Measurements from ENCODE around the gene ASIC5. TPM values are rescaled to one million over a fixed set of nuclear protein-coding genes. Genes with fewer than 3 reads are reported as not detected.

The ASIC5 gene
- total RNA-seq, 2 experiments from 2014 or later, result not detected

DNA sequence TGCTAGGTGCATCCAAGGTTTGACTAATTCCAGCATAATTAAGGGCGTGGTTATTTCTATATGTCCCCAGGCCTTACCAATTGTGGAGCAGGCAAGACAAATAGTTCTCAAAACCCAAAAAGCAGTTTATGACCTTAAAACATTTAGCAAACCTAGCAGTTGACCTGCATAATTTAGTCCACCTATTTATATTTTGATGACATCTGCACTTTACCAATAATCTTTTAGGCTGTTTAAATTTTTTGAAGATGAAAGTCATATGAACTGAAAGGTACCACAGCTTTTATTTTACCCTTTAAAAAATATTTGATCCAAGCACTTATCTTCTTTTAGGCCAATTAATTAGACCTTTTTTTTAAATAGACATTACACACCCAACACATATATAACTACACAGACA, 9.8 kb upstream of the ASIC5 start:
- Mint-ChIP-seq H3K27me3 (ENCODE audit: low read depth) (no peaks in the 10 kb centered on the region), H3K4me1 (ENCODE audit: low read depth) (no peaks in the 10 kb centered on the region), H3K9me3 (ENCODE audit: insufficient read depth) (no peaks in the 10 kb centered on the region), H3K36me3 (ENCODE audit: low read depth) (no peaks in the 10 kb centered on the region), H3K4me3 (no peak overlapping the region), H3K27ac (no peak overlapping the region)
- CTCF ChIA-PET, result interaction anchor here (0.7 kb wide), 1 partner anchor 48 kb away, joined by 3 read pairs; no protein-coding TSS in a partner anchor
- DNase-seq (no peak), ATAC-seq (no peak)
- POLR2A ChIA-PET, result no interaction called here

DNA sequence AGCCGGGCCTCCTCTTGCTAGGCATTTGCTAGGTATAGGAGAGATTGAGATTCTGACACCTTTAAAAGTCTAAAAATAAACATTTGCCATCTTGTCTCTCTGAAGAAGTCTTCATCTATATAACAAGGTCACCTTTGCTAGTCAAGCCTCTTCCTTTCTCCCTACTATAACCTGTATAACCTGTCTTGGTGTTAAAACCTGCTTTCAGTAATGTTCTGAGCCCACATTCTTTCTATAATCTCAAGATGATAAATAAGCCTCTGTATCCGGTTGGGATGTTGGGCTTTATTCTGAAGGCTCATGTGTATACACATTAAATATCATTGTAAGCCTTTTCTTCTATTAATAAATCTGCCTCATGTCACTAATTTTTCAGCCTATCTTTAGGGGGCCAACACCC, 10.2 kb downstream of the ASIC5 start:
- CTCF ChIA-PET, result no interaction called here
- no peak overlapping the region for H3K4me3 Mint-ChIP-seq

DNA sequence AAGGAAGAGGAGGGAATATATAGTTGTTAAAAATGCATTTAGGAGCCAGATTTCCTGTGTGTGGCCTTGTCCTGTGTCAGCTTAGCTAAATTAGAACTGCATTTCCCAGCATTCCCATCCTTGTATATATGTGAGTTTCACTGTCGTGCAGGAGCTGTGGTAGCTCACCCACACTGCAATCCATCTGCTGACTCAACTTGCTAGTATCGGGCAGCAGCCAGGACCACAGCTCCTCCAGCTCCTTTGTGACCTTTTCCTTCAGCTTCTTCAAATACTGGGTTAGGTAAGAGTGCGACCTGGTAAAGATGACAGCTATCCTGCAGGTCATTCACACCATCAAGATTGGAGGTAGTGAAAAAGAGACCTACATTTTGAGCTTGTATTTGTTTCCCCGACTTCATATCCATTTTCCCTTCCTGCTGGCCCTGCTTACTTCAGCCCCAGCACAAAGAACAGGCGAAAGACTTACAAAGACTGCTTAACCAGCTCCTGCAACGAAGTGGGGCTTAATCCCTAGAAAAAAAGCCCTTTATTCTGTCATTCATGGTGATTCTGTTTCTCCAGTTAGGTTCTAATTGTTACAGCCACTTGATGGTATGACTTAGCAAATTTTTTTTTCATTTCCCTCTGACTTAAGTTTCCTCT, 11.4 kb downstream of the ASIC5 start:
- Mint-ChIP-seq H3K4me3 (no peak overlapping the region), H3K36me3 (ENCODE audit: low read depth) (no peaks in the 10 kb centered on the region)
- POLR2A ChIA-PET, result no interaction called here

More for the DNA sequence above, 10.2 kb downstream of the ASIC5 start:
- Mint-ChIP-seq H3K4me1 (ENCODE audit: low read depth) (no peaks in the 10 kb centered on the region), H3K27me3 (ENCODE audit: low read depth) (peaks cover 7% of the 10 kb centered on the region), H3K9me3 (ENCODE audit: insufficient read depth) (no peaks in the 10 kb centered on the region), H3K36me3 (ENCODE audit: low read depth) (no peaks in the 10 kb centered on the region), H3K27ac (no peak overlapping the region)
- POLR2A ChIA-PET, result no interaction called here
- no peak for ATAC-seq
- no peak for DNase-seq

DNA sequence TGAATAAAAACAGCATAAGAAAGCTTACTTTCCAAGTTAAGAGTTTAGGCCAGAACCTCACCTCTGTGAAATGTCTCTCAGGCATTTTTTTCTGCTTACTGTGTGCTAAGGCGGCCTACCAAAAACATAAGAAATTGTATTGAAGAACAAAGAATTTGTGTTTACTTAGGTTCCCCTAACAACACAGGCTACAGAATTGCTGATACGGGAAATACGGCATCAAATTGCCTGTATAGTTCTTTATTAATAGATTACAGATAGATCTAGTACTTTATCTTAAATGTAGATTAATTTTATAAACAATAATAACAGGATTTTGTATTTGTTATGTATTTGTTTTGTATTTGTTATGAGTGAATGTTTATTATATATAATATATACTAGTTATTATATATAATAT, 12.9 kb downstream of the ASIC5 start:
- no peaks in the 10 kb centered on the region for H3K4me1 Mint-ChIP-seq (ENCODE audit: low read depth)
- ATAC-seq (no peak), DNase-seq (no peak)
- no peak overlapping the region for H3K4me3 Mint-ChIP-seq
- H3K36me3 Mint-ChIP-seq (ENCODE audit: low read depth), result no peaks in the 10 kb centered on the region
- H3K27ac Mint-ChIP-seq, result no peak overlapping the region
- H3K27me3 Mint-ChIP-seq (ENCODE audit: low read depth), result peaks cover 7% of the 10 kb centered on the region
- CTCF ChIA-PET, result no interaction called here
- no peaks in the 10 kb centered on the region for H3K9me3 Mint-ChIP-seq (ENCODE audit: insufficient read depth)
- POLR2A ChIA-PET, result no interaction called here

More for the DNA sequence above, 11.4 kb downstream of the ASIC5 start:
- no peak for ATAC-seq
- Mint-ChIP-seq H3K27ac (no peak overlapping the region), H3K27me3 (ENCODE audit: low read depth) (peaks cover 7% of the 10 kb centered on the region), H3K9me3 (ENCODE audit: insufficient read depth) (no peaks in the 10 kb centered on the region), H3K4me1 (ENCODE audit: low read depth) (no peaks in the 10 kb centered on the region)
- DNase-seq, result no peak
- CTCF ChIA-PET, result no interaction called here

DNA sequence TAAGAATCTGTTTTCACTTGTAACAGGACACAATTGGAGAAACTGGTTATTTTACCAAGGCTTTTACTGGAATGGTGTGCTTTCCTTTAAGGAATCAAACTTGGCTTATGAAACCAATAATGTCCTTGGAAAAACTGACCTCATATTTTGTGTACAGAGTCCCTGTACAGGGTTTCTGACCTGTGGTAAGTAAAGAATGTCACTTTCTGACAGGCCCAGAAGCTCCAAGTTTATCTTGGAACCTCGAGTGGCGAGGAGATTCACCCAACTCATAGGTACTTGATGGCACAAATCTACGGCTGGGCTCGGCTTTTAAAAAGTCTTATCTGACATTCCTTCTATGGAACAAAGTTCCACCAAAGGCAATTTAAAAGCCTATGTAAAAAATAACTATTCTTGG, 17.0 kb downstream of the ASIC5 start:
- ATAC-seq (no peak), DNase-seq (no peak)
- CTCF ChIA-PET, result no interaction called here
- no peaks in the 10 kb centered on the region for H3K4me1 Mint-ChIP-seq (ENCODE audit: low read depth)
- peaks cover 4% of the 10 kb centered on the region for H3K9me3 Mint-ChIP-seq (ENCODE audit: insufficient read depth)
- H3K4me3 Mint-ChIP-seq, result no peak overlapping the region
- H3K36me3 Mint-ChIP-seq (ENCODE audit: low read depth), result no peaks in the 10 kb centered on the region
- H3K27me3 Mint-ChIP-seq (ENCODE audit: low read depth), result no peaks in the 10 kb centered on the region
- POLR2A ChIA-PET, result no interaction called here
- H3K27ac Mint-ChIP-seq, result no peak overlapping the region

DNA sequence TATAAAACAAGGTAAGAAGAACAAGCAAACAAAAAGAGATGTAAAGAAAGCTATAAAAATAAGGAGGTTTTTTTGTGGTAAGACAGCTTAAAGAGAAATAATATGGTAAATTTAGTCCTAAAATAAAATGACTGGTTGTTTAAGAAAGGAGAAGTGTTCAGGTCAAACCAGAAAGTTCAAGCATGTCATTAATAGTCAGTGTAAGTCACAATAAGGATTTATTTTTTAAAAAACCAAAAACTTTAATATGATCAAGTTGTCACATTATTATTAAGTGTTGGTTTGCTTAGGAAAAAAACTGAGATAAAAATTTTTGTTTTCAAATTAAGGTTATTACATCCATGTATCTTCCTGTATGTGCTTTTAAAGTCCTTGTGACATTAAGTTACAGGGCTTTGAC, 19.1 kb downstream of the ASIC5 start:
- Mint-ChIP-seq H3K27ac (no peak overlapping the region), H3K4me1 (ENCODE audit: low read depth) (no peaks in the 10 kb centered on the region), H3K9me3 (ENCODE audit: insufficient read depth) (peaks cover 4% of the 10 kb centered on the region), H3K27me3 (ENCODE audit: low read depth) (no peaks in the 10 kb centered on the region), H3K36me3 (ENCODE audit: low read depth) (no peaks in the 10 kb centered on the region), H3K4me3 (no peak overlapping the region)
- ChIA-PET CTCF (no interaction called here), POLR2A (no interaction called here)
- ATAC-seq (no peak), DNase-seq (no peak)

DNA sequence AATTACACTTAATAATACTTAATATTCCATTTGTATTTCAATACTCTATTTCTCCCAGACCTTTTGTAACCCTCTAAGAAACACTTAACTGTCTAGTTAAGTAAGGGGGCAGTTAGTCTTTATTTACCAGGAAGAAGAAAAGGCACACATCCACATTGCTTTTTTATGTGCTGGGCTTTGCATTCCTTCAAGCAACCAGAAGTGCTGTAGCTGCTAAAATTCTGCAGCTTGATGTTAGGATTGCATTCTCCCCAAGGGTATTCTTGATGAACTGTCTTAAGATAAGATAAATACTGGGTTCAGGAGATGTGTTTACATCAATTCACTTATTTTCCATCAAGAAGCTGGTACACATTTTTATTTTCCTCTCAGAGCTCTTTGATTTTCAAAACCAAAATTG, 24.0 kb downstream of the ASIC5 start:
- no peak overlapping the region for H3K4me3 Mint-ChIP-seq
- peaks cover 1% of the 10 kb centered on the region for H3K9me3 Mint-ChIP-seq (ENCODE audit: insufficient read depth)
- H3K4me1 Mint-ChIP-seq (ENCODE audit: low read depth), result no peaks in the 10 kb centered on the region
- DNase-seq (no peak), ATAC-seq (no peak)
- no peak overlapping the region for H3K27ac Mint-ChIP-seq
- CTCF ChIA-PET, result no interaction called here
- POLR2A ChIA-PET, result no interaction called here
- peaks cover 8% of the 10 kb centered on the region for H3K27me3 Mint-ChIP-seq (ENCODE audit: low read depth)
- H3K36me3 Mint-ChIP-seq (ENCODE audit: low read depth), result no peaks in the 10 kb centered on the region

DNA sequence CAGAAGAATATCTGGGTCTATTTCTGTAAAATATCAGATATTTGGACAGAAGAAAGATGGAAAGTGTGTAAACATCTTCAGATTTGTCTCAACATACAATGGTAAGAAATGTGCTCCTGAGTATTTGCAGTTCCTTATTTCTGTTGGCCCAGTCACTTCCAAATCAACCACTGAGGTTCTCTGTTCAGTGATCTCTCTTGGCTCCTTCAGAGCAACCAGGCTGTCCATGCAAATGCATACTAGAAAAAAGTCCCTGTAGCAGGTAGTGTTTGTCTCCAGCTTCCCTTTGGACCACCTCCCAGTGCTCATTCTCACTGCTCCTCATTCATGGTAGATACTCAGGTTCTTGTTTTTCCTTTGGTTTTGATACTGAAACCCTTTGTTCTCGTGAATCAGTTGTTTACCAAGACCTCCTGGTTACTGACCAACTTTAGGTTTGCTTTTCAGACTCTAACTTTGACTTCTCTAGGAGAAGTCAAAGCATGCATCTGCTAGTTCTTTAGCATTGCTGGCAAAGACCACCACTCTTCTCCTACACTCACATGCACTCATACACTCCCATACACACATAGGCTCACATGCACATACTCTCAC, 28.8 kb downstream of the ASIC5 start:
- DNase-seq, result no peak
- Mint-ChIP-seq H3K9me3 (ENCODE audit: insufficient read depth) (no peaks in the 10 kb centered on the region), H3K27me3 (ENCODE audit: low read depth) (peaks cover 8% of the 10 kb centered on the region), H3K4me3 (no peak overlapping the region), H3K4me1 (ENCODE audit: low read depth) (no peaks in the 10 kb centered on the region), H3K27ac (no peak overlapping the region), H3K36me3 (ENCODE audit: low read depth) (no peaks in the 10 kb centered on the region)
- POLR2A ChIA-PET, result no interaction called here
- no peak for ATAC-seq
- CTCF ChIA-PET, result no interaction called here

DNA sequence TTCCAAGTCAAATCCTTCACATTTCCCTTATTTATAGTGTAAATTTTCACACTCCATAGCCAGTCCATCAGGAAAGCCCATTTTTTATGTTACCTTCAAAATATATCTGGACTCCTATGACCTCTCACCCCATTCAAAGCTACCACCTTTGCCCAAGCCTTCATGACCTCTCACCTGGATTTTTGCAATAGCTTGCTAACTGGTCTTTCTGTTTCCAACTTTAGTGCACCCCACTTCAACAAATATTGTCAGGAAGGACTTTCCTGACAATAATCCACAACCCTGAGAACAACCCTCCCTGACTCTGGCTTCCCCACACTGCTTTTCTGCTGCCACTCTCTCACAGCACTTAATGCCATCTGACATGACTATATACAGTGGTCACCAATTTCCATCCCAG, 33.4 kb downstream of the ASIC5 start:
- DNase-seq, result no peak
- Mint-ChIP-seq H3K27ac (no peak overlapping the region), H3K27me3 (ENCODE audit: low read depth) (peaks cover 2% of the 10 kb centered on the region), H3K4me1 (ENCODE audit: low read depth) (no peaks in the 10 kb centered on the region), H3K9me3 (ENCODE audit: insufficient read depth) (no peaks in the 10 kb centered on the region), H3K4me3 (no peak overlapping the region), H3K36me3 (ENCODE audit: low read depth) (no peaks in the 10 kb centered on the region)
- CTCF ChIA-PET, result no interaction called here
- POLR2A ChIA-PET, result no interaction called here
- no peak for ATAC-seq

DNA sequence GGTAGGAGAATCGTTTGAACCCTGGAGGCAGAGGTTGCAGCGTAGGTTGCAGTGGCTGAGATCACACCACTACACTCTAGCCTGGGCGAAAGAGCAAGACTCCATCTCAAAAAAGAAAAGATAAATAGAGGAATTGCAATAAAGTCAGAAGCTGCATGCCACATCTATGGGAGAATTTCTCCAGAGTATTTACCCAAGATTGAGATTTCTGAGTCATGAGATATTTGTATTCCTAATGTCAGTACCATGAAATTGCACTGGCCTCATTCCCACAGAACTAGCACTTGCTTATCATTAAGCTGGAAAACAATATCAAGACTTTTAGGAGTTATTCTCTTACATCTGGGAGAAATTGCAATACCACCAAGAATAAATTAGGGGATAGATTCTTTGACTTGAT, 37.4 kb downstream of the ASIC5 start:
- H3K27me3 Mint-ChIP-seq (ENCODE audit: low read depth), result no peaks in the 10 kb centered on the region

DNA sequence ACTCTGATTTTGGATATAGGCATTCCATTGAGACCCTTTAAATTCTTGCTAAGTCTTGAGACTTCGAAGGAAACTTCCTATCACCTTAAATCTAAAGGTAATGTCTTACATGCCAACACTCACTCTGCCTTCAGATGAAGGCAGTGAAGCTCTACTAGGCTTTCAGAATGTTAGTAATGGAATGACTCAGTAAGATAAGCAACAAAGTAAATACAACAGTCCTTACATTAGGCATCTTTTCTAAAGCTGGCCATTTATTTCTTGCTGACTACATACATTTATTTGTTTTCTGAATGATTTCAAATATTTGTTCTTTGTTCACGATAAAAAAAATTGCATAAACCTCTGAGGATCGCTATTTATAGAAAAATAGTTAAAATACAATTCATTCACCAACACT, 43.5 kb downstream of the ASIC5 start:
- no peak for DNase-seq
- ChIA-PET CTCF (no interaction called here), POLR2A (no interaction called here)
- Mint-ChIP-seq H3K27me3 (ENCODE audit: low read depth) (peaks cover 3% of the 10 kb centered on the region), H3K4me1 (ENCODE audit: low read depth) (no peaks in the 10 kb centered on the region), H3K27ac (no peak overlapping the region), H3K36me3 (ENCODE audit: low read depth) (no peaks in the 10 kb centered on the region), H3K4me3 (no peak overlapping the region), H3K9me3 (ENCODE audit: insufficient read depth) (no peaks in the 10 kb centered on the region)
- no peak for ATAC-seq

More for the DNA sequence above, 37.4 kb downstream of the ASIC5 start:
- Mint-ChIP-seq H3K4me1 (ENCODE audit: low read depth) (no peaks in the 10 kb centered on the region), H3K27ac (no peak overlapping the region), H3K9me3 (ENCODE audit: insufficient read depth) (no peaks in the 10 kb centered on the region), H3K4me3 (no peak overlapping the region), H3K36me3 (ENCODE audit: low read depth) (no peaks in the 10 kb centered on the region)
- DNase-seq (no peak), ATAC-seq (no peak)
- ChIA-PET CTCF (no interaction called here), POLR2A (no interaction called here)

DNA sequence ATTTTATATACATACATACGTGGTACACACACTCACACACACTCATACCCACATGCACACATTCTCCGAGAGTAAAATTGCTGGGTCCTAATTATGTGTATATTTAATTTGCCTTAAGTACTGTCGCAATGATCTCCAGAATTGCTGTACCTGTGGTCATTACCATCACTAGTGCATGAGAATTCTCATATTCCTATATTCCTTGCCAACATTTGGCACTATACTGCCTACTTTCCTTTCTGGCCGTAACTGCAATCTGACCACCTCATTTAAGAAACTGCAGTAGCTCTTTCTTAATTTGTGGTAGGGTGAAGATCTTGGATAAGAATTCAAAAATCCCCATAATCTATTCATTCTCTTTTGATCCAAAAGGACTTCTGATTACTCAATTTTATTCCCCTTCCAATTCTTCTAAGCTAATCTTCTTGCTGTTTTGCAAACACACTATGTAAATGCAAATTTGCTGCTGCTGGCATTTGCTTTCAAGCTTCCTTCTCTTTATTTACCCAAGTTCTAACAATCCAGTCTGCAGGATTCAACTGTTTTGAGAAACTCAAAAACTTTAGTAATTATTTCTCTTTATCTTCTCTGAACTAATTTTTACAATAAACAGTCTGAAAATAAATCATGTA, 45.1 kb downstream of the ASIC5 start:
- Mint-ChIP-seq H3K27ac (no peak overlapping the region), H3K36me3 (ENCODE audit: low read depth) (no peaks in the 10 kb centered on the region), H3K27me3 (ENCODE audit: low read depth) (peaks cover 3% of the 10 kb centered on the region), H3K4me3 (no peak overlapping the region), H3K4me1 (ENCODE audit: low read depth) (no peaks in the 10 kb centered on the region), H3K9me3 (ENCODE audit: insufficient read depth) (no peaks in the 10 kb centered on the region)
- ChIA-PET CTCF (no interaction called here), POLR2A (no interaction called here)
- DNase-seq (no peak), ATAC-seq (no peak)
